Thymus (tissue), 11 donors: ENCODE measurements around the gene IFRD2. TPM values are rescaled to one million over a fixed set of nuclear protein-coding genes. Genes with fewer than 3 reads are reported as not detected.

ENCODE experiments used
- DNase-seq, 9 donors: peaks; one replicate each; pipeline ENCODE4 v3.0.0-alpha.2; 2013; ENCODE audit warnings: low spot score in 9 of 9, low read depth in 6 of 9, missing footprints in 1 of 9
- H3K27ac ChIP-seq, 2 donors: one replicate each; pipeline ENCODE4 v1.5.1; 2013; ENCODE audit warnings: control low read depth in 1 of 2, low read depth in 1 of 2, low read length in 1 of 2, mild to moderate bottlenecking in 1 of 2, moderate library complexity in 1 of 2
- H3K27me3 ChIP-seq, 2 donors: one replicate each; pipeline ENCODE4 v1.5.1; 2013; ENCODE audit warnings: low read length in 1 of 2; ENCODE audit not compliant: control insufficient read depth in 2 of 2, insufficient read depth in 1 of 2
- H3K36me3 ChIP-seq, 2 donors: one replicate each; pipeline ENCODE4 v1.5.1; 2013; ENCODE audit warnings: low read length in 1 of 2, mild to moderate bottlenecking in 1 of 2, moderate library complexity in 1 of 2; ENCODE audit not compliant: control insufficient read depth in 2 of 2, insufficient read depth in 2 of 2
- H3K4me1 ChIP-seq, 2 donors: one replicate each; pipeline ENCODE4 v1.5.1; 2013; ENCODE audit warnings: low read length in 2 of 2; ENCODE audit not compliant: control insufficient read depth in 2 of 2, insufficient read depth in 2 of 2
- H3K4me3 ChIP-seq, 2 donors: one replicate each; pipeline ENCODE4 v1.5.1; 2013; ENCODE audit warnings: low read length in 2 of 2, control low read depth in 1 of 2, mild to moderate bottlenecking in 1 of 2
- H3K9me3 ChIP-seq, 2 donors: one replicate each; pipeline ENCODE4 v1.5.1; 2013; ENCODE audit warnings: low read length in 1 of 2, mild to moderate bottlenecking in 1 of 2; ENCODE audit not compliant: control insufficient read depth in 2 of 2, insufficient read depth in 1 of 2
- WGBS: extraction: QIAGEN DNeasy Blood & Tissue Kit; methylation state at CpG from one replicate; pipeline ENCODE4 v1.1.7; 2013; 5-methylcytosine and 5-hydroxymethylcytosine counted together
- polyA plus RNA-seq: library from polyadenylated mRNA; stranded (reverse); fragments of 200-250 nt; gene quantifications from one replicate; pipeline ENCODE4 v1.2.3, GENCODE V29; 2013
- total RNA-seq: library from RNA; stranded (reverse); fragments of 120-200 nt; gene quantifications from one replicate; pipeline ENCODE4 v1.2.4, GENCODE V29; 2013
- donor health status: healthy.

IFRD2 gene
- total and polyA plus RNA-seq, 2 donors: 31.0 to 52.3 TPM

GRCh38 chr3:50337175-50337861 is 45.1 kb upstream of the IFRD2 start:
- Histone ChIP-seq H3K27ac (peak overlapping the region; percentile 96 to 97), H3K4me3 (peak overlapping the region; percentile 68 to 86), H3K36me3 (peaks cover 1 to 15% of the 10 kb centered on the region in 2 donors), H3K4me1 (peaks cover 24 to 70% of the 10 kb centered on the region in 2 donors), H3K9me3 (peaks cover 0 to 4% of the 10 kb centered on the region in 2 donors), H3K27me3 (peaks cover 0 to 32% of the 10 kb centered on the region in 2 donors)
- peak; percentile 78 to 97 (median 87) for DNase-seq
- WGBS: under 1% methylated on average over 79 of the region's 79 CpGs

- DNase-seq: peak in 3 of 9 donors; percentile 30 to 55 (median 42)
- Histone ChIP-seq H3K27ac (peak overlapping the region; percentile 96 to 97), H3K27me3 (peaks cover 0 to 32% of the 10 kb centered on the region in 2 donors), H3K4me3 (peak overlapping the region; percentile 68 to 86), H3K9me3 (peaks cover 0 to 4% of the 10 kb centered on the region in 2 donors), H3K4me1 (peaks cover 24 to 69% of the 10 kb centered on the region in 2 donors), H3K36me3 (peaks cover 8 to 22% of the 10 kb centered on the region in 2 donors)
- WGBS: 4% methylated on average over 31 of the region's 31 CpGs
Observed at GRCh38 chr3:50336452-50337174, 44.4 kb upstream of the IFRD2 start.

GRCh38 chr3:50334339-50335075 is 42.3 kb upstream of the IFRD2 start:
- WGBS: 92% methylated on average over 5 of the region's 5 CpGs
- no peak for DNase-seq
- H3K27ac ChIP-seq: peak overlapping the region in 1 of 2 donors; percentile 66
- peaks cover 29 to 43% of the 10 kb centered on the region in 2 donors for H3K36me3 ChIP-seq
- H3K4me3 ChIP-seq: no peak overlapping the region
- no peaks in the 10 kb centered on the region for H3K9me3 ChIP-seq
- peaks cover 0 to 13% of the 10 kb centered on the region in 2 donors for H3K27me3 ChIP-seq
- peaks cover 19 to 49% of the 10 kb centered on the region in 2 donors for H3K4me1 ChIP-seq

GRCh38 chr3:50333744-50334328 is 41.6 kb upstream of the IFRD2 start:
- H3K36me3 ChIP-seq: peaks cover 29 to 48% of the 10 kb centered on the region in 2 donors
- 87% methylated on average over 12 of the region's 12 CpGs for WGBS
- H3K9me3 ChIP-seq: no peaks in the 10 kb centered on the region
- no peak for DNase-seq
- H3K4me3 ChIP-seq: no peak overlapping the region
- peaks cover 0 to 7% of the 10 kb centered on the region in 2 donors for H3K27me3 ChIP-seq
- H3K27ac ChIP-seq: peak overlapping the region; percentile 20 to 66
- peaks cover 16 to 43% of the 10 kb centered on the region in 2 donors for H3K4me1 ChIP-seq

GRCh38 chr3:50331364-50331907 is 39.2 kb upstream of the IFRD2 start:
- peaks cover 14 to 45% of the 10 kb centered on the region in 2 donors for H3K4me1 ChIP-seq
- DNase-seq: no peak

GRCh38 chr3:50330330-50330729 is 38.1 kb upstream of the IFRD2 start:
- WGBS: 98% methylated on average over 10 of the region's 10 CpGs
- no peak for DNase-seq
- H3K4me1 ChIP-seq: peaks cover 5 to 34% of the 10 kb centered on the region in 2 donors
- no peaks in the 10 kb centered on the region for H3K27me3 ChIP-seq
- no peak overlapping the region for H3K27ac ChIP-seq
- H3K4me3 ChIP-seq: no peak overlapping the region
- peaks cover 0 to 4% of the 10 kb centered on the region in 2 donors for H3K9me3 ChIP-seq
- peaks cover 40 to 60% of the 10 kb centered on the region in 2 donors for H3K36me3 ChIP-seq

More at GRCh38 chr3:50331364-50331907, 39.2 kb upstream of the IFRD2 start:
- no peak overlapping the region for H3K4me3 ChIP-seq
- WGBS: 98% methylated on average over 19 of the region's 19 CpGs
- H3K9me3 ChIP-seq: peaks cover 0 to 4% of the 10 kb centered on the region in 2 donors
- no peaks in the 10 kb centered on the region for H3K27me3 ChIP-seq
- no peak overlapping the region for H3K27ac ChIP-seq
- H3K36me3 ChIP-seq: peaks cover 29 to 49% of the 10 kb centered on the region in 2 donors

GRCh38 chr3:50327943-50328691 is 35.9 kb upstream of the IFRD2 start, which contains the start of gene TUSC2:
TSS of gene TUSC2 (minus strand) at chr3:50328223. CDS start at chr3:50328099, 124 bp downstream.
- no peaks in the 10 kb centered on the region for H3K27me3 ChIP-seq
- peaks cover 0 to 4% of the 10 kb centered on the region in 2 donors for H3K9me3 ChIP-seq
- peaks cover 5 to 20% of the 10 kb centered on the region in 2 donors for H3K4me1 ChIP-seq
- H3K4me3 ChIP-seq: peak within 1 kb of the TSS; percentile 81 to 88
- peak; percentile 91 to 99 (median 97) for DNase-seq
- WGBS: 4% methylated on average over 55 of the region's 55 CpGs
- peak within 1 kb of the TSS; percentile 82 to 86 for H3K27ac ChIP-seq
- H3K36me3 ChIP-seq: peaks cover 47 to 53% of the 10 kb centered on the region in 2 donors

- H3K27me3 ChIP-seq: no peaks in the 10 kb centered on the region
- H3K4me1 ChIP-seq: peaks cover 7 to 24% of the 10 kb centered on the region in 2 donors
- peaks cover 44 to 48% of the 10 kb centered on the region in 2 donors for H3K36me3 ChIP-seq
- no peak for DNase-seq
- no peak overlapping the region for H3K27ac ChIP-seq
- peaks cover 0 to 4% of the 10 kb centered on the region in 2 donors for H3K9me3 ChIP-seq
- WGBS: 86% methylated on average over 4 of the region's 4 CpGs
- peak overlapping the region; percentile 81 to 88 for H3K4me3 ChIP-seq
Observed at GRCh38 chr3:50327129-50327528, 34.9 kb upstream of the IFRD2 start.
